HepG2 (cell line): Measurements from ENCODE around the gene STOM. TPM values are rescaled to one million over a fixed set of nuclear protein-coding genes. Genes with fewer than 3 reads are reported as not detected.

Experiments
- CHCHD3 ChIP-seq: sonication (generic); formaldehyde crosslinking; IDR thresholded peaks from 2 replicates; pipeline ENCODE4 v1.8.0; 2022; ENCODE audit warnings: mild to moderate bottlenecking, missing genetic modification reagents, moderate library complexity
- ELF4 ChIP-seq: sonication (generic); formaldehyde crosslinking; IDR thresholded peaks from 2 replicates; pipeline ENCODE4 v1.5.0; 2020; ENCODE audit warnings: missing genetic modification reagents, mild to moderate bottlenecking, moderate library complexity, borderline replicate concordance
- FOXA3 ChIP-seq: IDR thresholded peaks from 2 replicates; pipeline ENCODE4 v1.6.1; 2016; ENCODE audit warnings: missing genetic modification reagents, missing compliant biosample characterization
- HNRNPH1 ChIP-seq: fragments of 200-400 bp; formaldehyde crosslinking; optimal IDR thresholded peaks from 2 replicates; pipeline ENCODE3; 2017; ENCODE audit warnings: mild to moderate bottlenecking, low read depth, low read length
- KDM5B ChIP-seq: sonication (generic); formaldehyde crosslinking; IDR thresholded peaks from 2 replicates; pipeline ENCODE4 v1.4.0; 2020; ENCODE audit warnings: missing genetic modification reagents, mild to moderate bottlenecking, borderline replicate concordance
- MLXIP ChIP-seq: sonication (generic); formaldehyde crosslinking; IDR thresholded peaks from 2 replicates; pipeline ENCODE4 v1.9.0; 2021; ENCODE audit warnings: missing genetic modification reagents, borderline replicate concordance
- MXD4 ChIP-seq: IDR thresholded peaks from 2 replicates; pipeline ENCODE4 v1.6.1; 2016; ENCODE audit warnings: mild to moderate bottlenecking, missing biosample characterization, missing genetic modification reagents
- PCBP1 ChIP-seq: fragments of 200-400 bp; formaldehyde crosslinking; IDR thresholded peaks from 2 replicates; pipeline ENCODE4 v1.6.1; 2017; ENCODE audit warnings: mild to moderate bottlenecking, low read depth, low read length, borderline replicate concordance
- RELA ChIP-seq: sonication (generic); formaldehyde crosslinking; IDR thresholded peaks from 2 replicates; pipeline ENCODE4 v1.4.0; 2020; ENCODE audit warnings: missing genetic modification reagents
- SIX1 ChIP-seq: sonication (generic); formaldehyde crosslinking; IDR thresholded peaks from 2 replicates; pipeline ENCODE4 v1.4.0; 2020; ENCODE audit warnings: missing genetic modification reagents, borderline replicate concordance
- SPEN ChIP-seq: sonication (generic); formaldehyde crosslinking; IDR thresholded peaks from 2 replicates; pipeline ENCODE4 v1.5.1; 2020; ENCODE audit warnings: low read depth, mild to moderate bottlenecking, missing genetic modification reagents
- YY1 ChIP-seq: IDR thresholded peaks from 2 replicates; pipeline ENCODE4 v1.6.1; 2011; ENCODE audit warnings: low read length, low read depth, moderate library complexity, mild to moderate bottlenecking; ENCODE audit not compliant: insufficient read depth, insufficient replicate concordance
- ZBTB49 ChIP-seq: sonication (generic); formaldehyde crosslinking; IDR thresholded peaks from 2 replicates; pipeline ENCODE4 v1.4.0; 2020; ENCODE audit warnings: missing genetic modification reagents, borderline replicate concordance
- ZFX ChIP-seq: sonication (generic); formaldehyde crosslinking; IDR thresholded peaks from 2 replicates; pipeline ENCODE4 v1.4.0; 2020; ENCODE audit warnings: mild to moderate bottlenecking, low read depth, missing genetic modification reagents, moderate library complexity
- ZNF24 ChIP-seq: fragments of 450-650 bp; IDR thresholded peaks from 2 replicates; pipeline ENCODE4 v1.6.1; 2017; ENCODE audit warnings: antibody characterized with exemption, mild to moderate bottlenecking
- ZNF383 ChIP-seq: sonication (generic); formaldehyde crosslinking; IDR thresholded peaks from 2 replicates; pipeline ENCODE4 v1.4.0; 2020; ENCODE audit warnings: missing genetic modification reagents, mild to moderate bottlenecking, borderline replicate concordance
- ZNF460 ChIP-seq: sonication (generic); formaldehyde crosslinking; IDR thresholded peaks from 2 replicates; pipeline ENCODE4 v1.5.1; 2020; ENCODE audit warnings: missing genetic modification reagents, mild to moderate bottlenecking, borderline replicate concordance
- ZNF660 ChIP-seq: sonication (generic); formaldehyde crosslinking; IDR thresholded peaks from 2 replicates; pipeline ENCODE4 v1.5.1; 2020; ENCODE audit warnings: mild to moderate bottlenecking, low read depth, missing genetic modification reagents, borderline replicate concordance
- ZNF747 ChIP-seq: sonication (generic); formaldehyde crosslinking; IDR thresholded peaks from 2 replicates; pipeline ENCODE4 v1.8.1; 2023; ENCODE audit warnings: missing genetic modification reagents, mild to moderate bottlenecking, borderline replicate concordance
- polyA plus RNA-seq, 8 experiments: library from polyadenylated mRNA; depleted of rRNA in 3 of 8; stranded (reverse) in 7 of 8; unstranded in 1 of 8; fragments of >200 nt; fragmentation: Illumina TruSeq in 4 of 8; extraction: Trizol in 4 of 8; gene quantifications; 2 replicates each; pipeline versions ENCODE4 v1.2.1 to v1.2.3, GENCODE V29; 2011 to 2016; ENCODE audit warnings: low read depth in 4 of 8, missing spikeins in 1 of 8, mixed read lengths in 1 of 8; ENCODE audit not compliant: insufficient read depth in 1 of 8
- total RNA-seq, 5 experiments: library from RNA; depleted of rRNA; stranded (reverse); fragments of >200 nt; fragmentation: Illumina TruSeq; extraction: Trizol; gene quantifications; 2 replicates each; pipeline ENCODE4 v1.2.3, GENCODE V29; 2016; ENCODE audit warnings: low read depth in 1 of 5
- TF ChIP-seq, protein P1 (sequence below): sonication (generic); formaldehyde crosslinking; IDR thresholded peaks from 2 replicates; pipeline ENCODE4 v1.4.0; 2020; ENCODE audit warnings: low read depth, mild to moderate bottlenecking, missing genetic modification reagents
- TF ChIP-seq, protein P2 (sequence below): sonication (generic); formaldehyde crosslinking; IDR thresholded peaks from 2 replicates; pipeline ENCODE4 v1.5.1; 2020; ENCODE audit warnings: missing genetic modification reagents, mild to moderate bottlenecking, borderline replicate concordance

Gene STOM
- total and polyA plus RNA-seq, 2 of the 13 experiments (the other 11 are each of a cell fraction or from before 2014, with no cell fraction given) = 43.6 to 165 TPM

DNA sequence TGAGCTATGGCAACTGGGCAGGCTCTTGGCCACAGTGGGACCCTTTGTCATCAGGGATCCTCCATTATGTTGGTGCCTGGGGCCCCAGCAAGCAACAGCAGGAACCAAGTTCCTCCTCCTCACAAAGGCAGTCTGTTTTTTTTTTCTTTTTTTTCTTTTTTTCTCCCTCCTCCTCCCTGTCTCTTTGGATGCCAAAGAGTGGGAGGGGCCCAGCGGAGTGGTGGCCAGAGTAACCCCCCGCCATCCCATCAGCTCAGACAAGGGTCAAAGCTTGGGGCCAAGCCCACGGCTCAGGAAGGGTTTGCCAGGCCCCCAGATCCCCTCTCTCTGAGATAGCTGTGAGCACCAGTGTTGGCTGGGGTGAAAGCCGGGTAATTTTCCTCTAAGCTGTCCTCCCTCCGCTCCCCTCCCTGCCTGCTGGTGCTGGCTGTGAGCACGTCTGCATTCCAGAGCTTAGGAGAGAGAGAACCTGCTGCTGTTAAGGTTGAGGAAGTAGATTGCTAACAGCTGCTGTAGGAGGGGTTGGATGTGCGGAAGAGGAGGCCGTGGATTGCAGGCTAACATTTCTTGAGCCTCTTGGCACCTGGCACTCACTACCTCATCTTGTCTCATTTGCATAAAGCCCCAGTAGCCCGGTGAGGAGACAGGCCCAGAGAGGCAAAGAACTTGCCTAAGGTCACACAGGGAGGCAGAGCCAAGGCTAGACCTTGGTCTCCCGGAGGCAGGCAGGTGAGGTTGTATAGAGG is 80.9 kb downstream of the STOM start (continued):
- TF ChIP-seq HNRNPH1 (no peak), ZNF747 (no peak), KDM5B (no peak), FOXA3 (CRISPR knock-in tag) (peak; percentile 39), CHCHD3 (CRISPR knock-in tag) (no peak), ZNF24 (no peak), SPEN (CRISPR knock-in tag) (0 out of 2 replicates have a peak, but pooled peaks have one; percentile 54), MLXIP (no peak), ELF4 (CRISPR knock-in tag) (no peak), MXD4 (CRISPR knock-in tag) (no peak), ZNF383 (CRISPR knock-in tag) (no peak), SIX1 (CRISPR knock-in tag) (no peak), ZNF660 (CRISPR knock-in tag) (no peak), PCBP1 (no peak), ZBTB49 (0 out of 2 replicates have a peak, but pooled peaks have one; percentile 42), ZNF460 (CRISPR knock-in tag) (no peak), ZFX (CRISPR knock-in tag) (peak; percentile 68), YY1 (no peak), RELA (CRISPR knock-in tag) (no peak)
- TF ChIP-seq, protein P1, sequence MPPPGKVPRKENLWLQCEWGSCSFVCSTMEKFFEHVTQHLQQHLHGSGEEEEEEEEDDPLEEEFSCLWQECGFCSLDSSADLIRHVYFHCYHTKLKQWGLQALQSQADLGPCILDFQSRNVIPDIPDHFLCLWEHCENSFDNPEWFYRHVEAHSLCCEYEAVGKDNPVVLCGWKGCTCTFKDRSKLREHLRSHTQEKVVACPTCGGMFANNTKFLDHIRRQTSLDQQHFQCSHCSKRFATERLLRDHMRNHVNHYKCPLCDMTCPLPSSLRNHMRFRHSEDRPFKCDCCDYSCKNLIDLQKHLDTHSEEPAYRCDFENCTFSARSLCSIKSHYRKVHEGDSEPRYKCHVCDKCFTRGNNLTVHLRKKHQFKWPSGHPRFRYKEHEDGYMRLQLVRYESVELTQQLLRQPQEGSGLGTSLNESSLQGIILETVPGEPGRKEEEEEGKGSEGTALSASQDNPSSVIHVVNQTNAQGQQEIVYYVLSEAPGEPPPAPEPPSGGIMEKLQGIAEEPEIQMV (CRISPR knock-in tag) = no peak
- TF ChIP-seq, protein P2, sequence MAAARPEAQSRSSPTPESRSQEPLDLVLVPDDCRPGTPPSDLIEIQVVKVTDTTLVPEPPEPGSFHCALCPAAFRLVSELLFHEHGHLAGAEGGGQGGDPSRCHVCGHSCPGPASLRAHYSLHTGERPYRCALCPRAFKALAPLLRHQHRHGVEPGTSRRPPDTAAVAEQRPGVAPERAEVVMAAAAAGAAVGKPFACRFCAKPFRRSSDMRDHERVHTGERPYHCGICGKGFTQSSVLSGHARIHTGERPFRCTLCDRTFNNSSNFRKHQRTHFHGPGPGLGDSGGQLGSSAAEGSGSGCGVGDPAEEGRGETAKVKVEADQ (CRISPR knock-in tag) = no peak
